RKO (cell line): ENCODE data around the gene GBA3.

Source experiments
- DNase-seq: peaks from one replicate; pipeline ENCODE4 v3.0.0-alpha.2; 2016; ENCODE audit warnings: low spot score

The GBA3 gene

GRCh38 chr4:22787753-22788375 lies 95.1 kb downstream of the GBA3 start:
- DNase-seq = no peak

GRCh38 chr4:22790631-22791030 lies 97.9 kb downstream of the GBA3 start:
- no peak for DNase-seq

GRCh38 chr4:22794732-22795131 lies 102.0 kb downstream of the GBA3 start:
- no peak for DNase-seq

- no peak for DNase-seq
Observed at GRCh38 chr4:22801391-22801790, 108.7 kb downstream of the GBA3 start.

- DNase-seq = no peak
Observed at GRCh38 chr4:22802876-22803275, 110.1 kb downstream of the GBA3 start.

- no peak for DNase-seq
Observed at GRCh38 chr4:22803512-22803911, 110.8 kb downstream of the GBA3 start.

GRCh38 chr4:22814906-22815305 lies 122.2 kb downstream of the GBA3 start:
- DNase-seq = no peak

- DNase-seq = no peak
Observed at GRCh38 chr4:22824091-22824490, 131.4 kb downstream of the GBA3 start.

GRCh38 chr4:22842360-22843018 lies 149.8 kb downstream of the GBA3 start:
- DNase-seq = no peak

GRCh38 chr4:22848332-22848731 lies 155.6 kb downstream of the GBA3 start:
- no peak for DNase-seq

- DNase-seq = no peak
Observed at GRCh38 chr4:22850055-22850454, 157.3 kb downstream of the GBA3 start.

GRCh38 chr4:22850630-22851029 lies 157.9 kb downstream of the GBA3 start:
- DNase-seq = no peak

- no peak for DNase-seq
Observed at GRCh38 chr4:22857411-22857810, 164.7 kb downstream of the GBA3 start.

- no peak for DNase-seq
Observed at GRCh38 chr4:22859318-22859717, 166.6 kb downstream of the GBA3 start.
